Measurements from ENCODE around the gene LRCH1.

The LRCH1 gene

DNA sequence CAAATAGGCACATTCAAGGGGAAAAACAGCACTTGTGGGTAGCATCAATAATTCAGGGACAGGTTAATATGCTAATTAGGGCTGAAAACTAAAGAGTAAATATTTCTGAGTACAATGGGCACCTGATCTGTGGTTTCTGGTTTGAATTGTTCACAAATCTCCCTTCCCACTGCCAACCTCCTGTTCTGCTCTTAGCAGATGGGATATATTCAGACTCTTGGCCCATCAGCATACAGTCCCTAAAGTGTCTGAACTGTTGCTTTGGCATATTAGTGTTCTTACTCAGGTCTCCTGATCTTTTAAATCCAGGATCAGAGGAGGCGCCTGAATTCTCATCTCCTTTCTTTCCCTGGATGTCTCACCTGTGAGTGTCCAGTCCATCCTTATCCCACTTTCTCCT, 8.2 kb upstream of the LRCH1 start:
- no peak overlapping the region for H2BK120ac ChIP-seq (ENCODE audit: low read depth, low read length)
- H3K36me3 ChIP-seq (ENCODE audit: control insufficient read depth in 1 of 2, insufficient read depth in 2 of 2, low read depth in 1 of 2, low read length in 2 of 2) = no peaks in the 10 kb centered on the region
- no peak overlapping the region for H2BK15ac ChIP-seq (ENCODE audit: low read depth, poor library complexity, severe bottlenecking)
- no peak for DNase-seq
- H3K14ac ChIP-seq (ENCODE audit: low read length in 2 of 2) = no peak overlapping the region
- no peak overlapping the region for H2AK5ac ChIP-seq (ENCODE audit: low read length, severe bottlenecking)
- no peak overlapping the region for H2BK12ac ChIP-seq (ENCODE audit: low read length in 2 of 2)
- H3K9me3 ChIP-seq (ENCODE audit: control insufficient read depth, low read length) = no peaks in the 10 kb centered on the region
- no peak overlapping the region for H4K8ac ChIP-seq (ENCODE audit: low read length)
- no peak overlapping the region for H2BK5ac ChIP-seq (ENCODE audit: low read depth, low read length, poor library complexity, severe bottlenecking)
- H3K27ac ChIP-seq (ENCODE audit: low read length, poor library complexity, severe bottlenecking) = no peak overlapping the region
- H4K91ac ChIP-seq (ENCODE audit: low read length) = no peak overlapping the region
- no peak overlapping the region for H2AFZ ChIP-seq (ENCODE audit: low read depth, low read length)
- no peak overlapping the region for H3K18ac ChIP-seq (ENCODE audit: low read depth in 1 of 2, low read length in 2 of 2)
- H3K27me3 ChIP-seq (ENCODE audit: control insufficient read depth in 1 of 2, insufficient read depth in 1 of 2, low read length in 2 of 2) = no peaks in the 10 kb centered on the region
- H3K4ac ChIP-seq (ENCODE audit: low read depth in 1 of 2, low read length in 2 of 2) = no peak overlapping the region
- H3K9ac ChIP-seq (ENCODE audit: low read length) = no peak overlapping the region
- 91% methylated on average over 1 of the region's 1 CpG for WGBS
- H3K4me1 ChIP-seq (ENCODE audit: control insufficient read depth, insufficient read depth, low read depth, low read length) = peaks cover 2% of the 10 kb centered on the region
- no peak overlapping the region for H3K4me3 ChIP-seq (ENCODE audit: insufficient read depth in 1 of 2, low read depth in 1 of 2, low read length in 2 of 2)
- no peaks in the 10 kb centered on the region for H3K79me1 ChIP-seq (replicated peaks; ENCODE audit: low read length, poor library complexity, severe bottlenecking)
- H3K4me2 ChIP-seq (ENCODE audit: low read length, poor library complexity, severe bottlenecking) = no peak overlapping the region
- no peak overlapping the region for H3K23ac ChIP-seq (ENCODE audit: low read length in 2 of 2)

- Histone ChIP-seq H4K8ac (ENCODE audit: low read length) (no peak overlapping the region), H3K36me3 (ENCODE audit: control insufficient read depth in 1 of 2, insufficient read depth in 2 of 2, low read depth in 1 of 2, low read length in 2 of 2) (no peaks in the 10 kb centered on the region), H3K79me1 (replicated peaks; ENCODE audit: low read length, poor library complexity, severe bottlenecking) (no peaks in the 10 kb centered on the region), H3K18ac (ENCODE audit: low read depth in 1 of 2, low read length in 2 of 2) (no peak overlapping the region), H3K4me2 (ENCODE audit: low read length, poor library complexity, severe bottlenecking) (no peak overlapping the region), H4K91ac (ENCODE audit: low read length) (no peak overlapping the region), H2AK5ac (ENCODE audit: low read length, severe bottlenecking) (no peak overlapping the region), H2AFZ (ENCODE audit: low read depth, low read length) (no peak overlapping the region), H3K4me3 (ENCODE audit: insufficient read depth in 1 of 2, low read depth in 1 of 2, low read length in 2 of 2) (no peak overlapping the region), H3K27me3 (ENCODE audit: control insufficient read depth in 1 of 2, insufficient read depth in 1 of 2, low read length in 2 of 2) (no peaks in the 10 kb centered on the region), H3K9ac (ENCODE audit: low read length) (no peak overlapping the region), H3K4ac (ENCODE audit: low read depth in 1 of 2, low read length in 2 of 2) (no peak overlapping the region), H3K23ac (ENCODE audit: low read length in 2 of 2) (no peak overlapping the region), H3K9me3 (ENCODE audit: control insufficient read depth, low read length) (no peaks in the 10 kb centered on the region), H2BK5ac (ENCODE audit: low read depth, low read length, poor library complexity, severe bottlenecking) (no peak overlapping the region), H3K27ac (ENCODE audit: low read length, poor library complexity, severe bottlenecking) (no peak overlapping the region), H3K14ac (ENCODE audit: low read length in 2 of 2) (no peak overlapping the region), H3K4me1 (ENCODE audit: control insufficient read depth, insufficient read depth, low read depth, low read length) (no peaks in the 10 kb centered on the region), H2BK15ac (ENCODE audit: low read depth, poor library complexity, severe bottlenecking) (no peak overlapping the region), H2BK120ac (ENCODE audit: low read depth, low read length) (no peak overlapping the region), H2BK12ac (ENCODE audit: low read length in 2 of 2) (no peak overlapping the region)
- no peak for DNase-seq
- WGBS = 92% methylated on average over 8 of the region's 8 CpGs
Observed at GRCh38 chr13:46546084-46546768, 6.7 kb upstream of the LRCH1 start.

- H3K27ac ChIP-seq (ENCODE audit: low read length, poor library complexity, severe bottlenecking) = no peak overlapping the region
- H2BK120ac ChIP-seq (ENCODE audit: low read depth, low read length) = no peak overlapping the region
- no peak overlapping the region for H2AFZ ChIP-seq (ENCODE audit: low read depth, low read length)
- H3K4me1 ChIP-seq (ENCODE audit: control insufficient read depth, insufficient read depth, low read depth, low read length) = peaks cover 7% of the 10 kb centered on the region
- H3K9me3 ChIP-seq (ENCODE audit: control insufficient read depth, low read length) = no peaks in the 10 kb centered on the region
- H4K8ac ChIP-seq (ENCODE audit: low read length) = no peak overlapping the region
- H3K4me2 ChIP-seq (ENCODE audit: low read length, poor library complexity, severe bottlenecking) = no peak overlapping the region
- no peak overlapping the region for H3K9ac ChIP-seq (ENCODE audit: low read length)
- H3K36me3 ChIP-seq (ENCODE audit: control insufficient read depth in 1 of 2, insufficient read depth in 2 of 2, low read depth in 1 of 2, low read length in 2 of 2) = no peaks in the 10 kb centered on the region
- no peak overlapping the region for H4K91ac ChIP-seq (ENCODE audit: low read length)
- no CpG with 5 or more reads among the region's 2 CpGs for WGBS
- H3K18ac ChIP-seq (ENCODE audit: low read depth in 1 of 2, low read length in 2 of 2) = no peak overlapping the region
- H3K4ac ChIP-seq (ENCODE audit: low read depth in 1 of 2, low read length in 2 of 2) = no peak overlapping the region
- no peak overlapping the region for H3K14ac ChIP-seq (ENCODE audit: low read length in 2 of 2)
- no peaks in the 10 kb centered on the region for H3K27me3 ChIP-seq (ENCODE audit: control insufficient read depth in 1 of 2, insufficient read depth in 1 of 2, low read length in 2 of 2)
- no peak overlapping the region for H2BK12ac ChIP-seq (ENCODE audit: low read length in 2 of 2)
- no peak for DNase-seq
- H3K79me1 ChIP-seq (replicated peaks; ENCODE audit: low read length, poor library complexity, severe bottlenecking) = peaks cover 4% of the 10 kb centered on the region
- no peak overlapping the region for H2BK15ac ChIP-seq (ENCODE audit: low read depth, poor library complexity, severe bottlenecking)
- H2AK5ac ChIP-seq (ENCODE audit: low read length, severe bottlenecking) = no peak overlapping the region
- no peak overlapping the region for H2BK5ac ChIP-seq (ENCODE audit: low read depth, low read length, poor library complexity, severe bottlenecking)
- H3K23ac ChIP-seq (ENCODE audit: low read length in 2 of 2) = no peak overlapping the region
- H3K4me3 ChIP-seq (ENCODE audit: insufficient read depth in 1 of 2, low read depth in 1 of 2, low read length in 2 of 2) = no peak overlapping the region
Observed at GRCh38 chr13:46550822-46551221, 2.1 kb upstream of the LRCH1 start.

DNA sequence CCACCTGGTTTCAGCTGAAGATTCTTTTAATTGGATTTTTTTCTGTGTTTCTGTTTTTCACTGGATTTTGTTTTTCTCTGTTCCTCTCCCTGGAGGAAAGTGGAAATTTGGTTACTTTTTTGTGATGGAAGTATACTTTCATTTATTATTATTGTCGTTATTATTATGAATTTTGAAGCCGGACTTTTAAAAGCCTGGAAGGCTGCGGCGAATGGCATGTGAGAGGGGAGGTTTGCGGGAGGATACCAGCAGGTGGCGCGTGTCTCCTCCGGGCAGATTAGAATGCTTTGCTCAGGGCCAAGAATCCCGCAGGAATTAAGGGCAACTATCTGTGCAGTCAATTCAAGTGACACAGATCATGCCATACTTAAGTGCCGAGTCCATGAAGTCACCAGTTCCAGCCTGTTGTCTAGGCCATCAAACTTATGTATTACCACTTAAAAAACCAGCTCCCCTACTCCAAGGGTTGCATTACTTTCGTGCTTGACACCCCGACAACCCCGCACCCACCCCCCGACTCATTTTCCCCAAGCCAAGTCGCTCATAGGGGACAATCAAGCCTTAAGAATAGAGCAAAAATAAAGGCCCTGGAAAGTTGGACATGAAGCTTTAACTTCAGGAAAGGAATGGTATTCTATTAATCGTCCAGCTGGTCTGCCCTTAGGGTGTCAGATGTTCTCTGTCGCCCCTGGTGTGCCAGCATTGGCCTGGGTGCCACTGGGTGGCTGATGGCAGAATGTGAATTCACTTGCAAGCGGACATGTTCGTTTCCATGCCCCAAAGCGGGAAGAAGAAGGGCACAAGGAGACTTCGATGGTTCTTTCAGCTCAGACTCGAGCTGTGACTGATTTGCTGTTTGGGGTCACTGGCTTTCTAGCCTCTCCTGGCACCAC, 1.3 kb upstream of the LRCH1 start:
- Histone ChIP-seq H2BK15ac (ENCODE audit: low read depth, poor library complexity, severe bottlenecking) (no peak overlapping the region), H2AK5ac (ENCODE audit: low read length, severe bottlenecking) (no peak overlapping the region), H2BK5ac (ENCODE audit: low read depth, low read length, poor library complexity, severe bottlenecking) (no peak overlapping the region), H3K4me2 (ENCODE audit: low read length, poor library complexity, severe bottlenecking) (no peak overlapping the region), H4K8ac (ENCODE audit: low read length) (no peak overlapping the region), H3K4me3 (ENCODE audit: insufficient read depth in 1 of 2, low read depth in 1 of 2, low read length in 2 of 2) (peak overlapping the region in 1 of 2 experiments; percentile 81), H4K91ac (ENCODE audit: low read length) (no peak overlapping the region), H3K36me3 (ENCODE audit: control insufficient read depth in 1 of 2, insufficient read depth in 2 of 2, low read depth in 1 of 2, low read length in 2 of 2) (no peaks in the 10 kb centered on the region), H3K23ac (ENCODE audit: low read length in 2 of 2) (no peak overlapping the region), H3K14ac (ENCODE audit: low read length in 2 of 2) (no peak overlapping the region), H3K9me3 (ENCODE audit: control insufficient read depth, low read length) (no peaks in the 10 kb centered on the region), H3K4ac (ENCODE audit: low read depth in 1 of 2, low read length in 2 of 2) (no peak overlapping the region), H2BK12ac (ENCODE audit: low read length in 2 of 2) (no peak overlapping the region), H3K18ac (ENCODE audit: low read depth in 1 of 2, low read length in 2 of 2) (no peak overlapping the region), H3K4me1 (ENCODE audit: control insufficient read depth, insufficient read depth, low read depth, low read length) (peaks cover 7% of the 10 kb centered on the region), H3K79me1 (replicated peaks; ENCODE audit: low read length, poor library complexity, severe bottlenecking) (peaks cover 4% of the 10 kb centered on the region), H2BK120ac (ENCODE audit: low read depth, low read length) (no peak overlapping the region), H3K9ac (ENCODE audit: low read length) (peak overlapping the region; percentile 86), H3K27ac (ENCODE audit: low read length, poor library complexity, severe bottlenecking) (no peak overlapping the region), H2AFZ (ENCODE audit: low read depth, low read length) (no peak overlapping the region), H3K27me3 (ENCODE audit: control insufficient read depth in 1 of 2, insufficient read depth in 1 of 2, low read length in 2 of 2) (no peaks in the 10 kb centered on the region)
- 47% methylated on average over 17 of the region's 22 CpGs for WGBS
- peak; percentile 84 for DNase-seq
